SH-SY5Y (cell line): ENCODE measurements around the gene SMC6.

Experiments
- GATA2 ChIP-seq: IDR thresholded peaks from 2 replicates; pipeline ENCODE4 v1.6.1; 2011; ENCODE audit warnings: mild to moderate bottlenecking, low read depth, low read length
- GATA3 ChIP-seq: IDR thresholded peaks from 2 replicates; pipeline ENCODE4 v1.6.1; 2011; ENCODE audit warnings: low read depth, mild to moderate bottlenecking, low read length, moderate library complexity

Gene SMC6

GRCh38 chr2:17717666-17718065 is 35.9 kb downstream of the SMC6 start:
- no peak for TF ChIP-seq GATA3
- TF ChIP-seq GATA2 = no peak

GRCh38 chr2:17713291-17713690 is 40.3 kb downstream of the SMC6 start:
- TF ChIP-seq GATA2 = no peak
- no peak for TF ChIP-seq GATA3

- TF ChIP-seq GATA2 (no peak), GATA3 (no peak)
Observed at GRCh38 chr2:17710547-17711248, 42.9 kb downstream of the SMC6 start.

- no peak for TF ChIP-seq GATA3
- no peak for TF ChIP-seq GATA2
Observed at GRCh38 chr2:17709897-17710296, 43.7 kb downstream of the SMC6 start.

GRCh38 chr2:17708501-17708900 is 45.1 kb downstream of the SMC6 start:
- no peak for TF ChIP-seq GATA3
- no peak for TF ChIP-seq GATA2

DNA sequence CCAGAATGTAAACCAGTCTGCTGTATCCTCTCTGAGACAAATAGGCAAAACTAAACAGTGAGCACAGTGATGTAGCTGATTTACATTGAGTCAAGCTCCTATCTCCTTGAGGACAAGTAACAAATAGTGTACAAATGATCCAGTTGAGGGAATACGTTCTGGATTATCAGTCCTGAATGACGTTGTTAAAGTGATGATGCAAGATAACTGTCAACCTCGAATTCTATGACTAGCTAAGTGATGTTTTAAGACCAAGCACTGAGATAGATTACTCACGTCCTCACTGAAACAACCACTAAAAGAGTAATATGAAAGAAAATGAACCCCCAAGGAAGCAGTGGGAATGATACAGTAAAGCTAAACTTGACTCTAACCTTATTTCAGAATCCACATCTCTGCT is 46.8 kb downstream of the SMC6 start:
- TF ChIP-seq GATA3 = no peak
- TF ChIP-seq GATA2 = no peak

- TF ChIP-seq GATA2 = no peak
- no peak for TF ChIP-seq GATA3
Observed at GRCh38 chr2:17690776-17691175, 62.8 kb downstream of the SMC6 start.

DNA sequence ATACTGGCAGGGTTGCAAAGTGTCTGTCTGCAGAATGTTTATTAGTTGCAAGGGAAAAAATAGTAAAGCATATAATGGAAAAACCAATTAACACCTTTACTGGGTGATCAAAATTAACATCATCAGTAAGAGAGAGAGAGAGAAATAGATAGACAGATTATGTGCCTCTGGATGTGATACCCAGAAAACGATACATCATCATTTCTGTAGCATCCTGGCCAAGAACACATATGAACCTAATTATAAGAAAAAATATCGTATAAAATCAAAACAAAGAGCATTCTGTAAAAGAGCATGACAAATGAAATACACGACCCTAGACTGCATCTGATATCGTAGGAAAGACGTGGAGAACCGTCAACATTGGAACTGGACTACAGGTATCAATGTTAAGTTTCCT is 64.6 kb downstream of the SMC6 start:
- TF ChIP-seq GATA3 (no peak), GATA2 (no peak)

GRCh38 chr2:17688600-17688999 is 65.0 kb downstream of the SMC6 start:
- no peak for TF ChIP-seq GATA3
- TF ChIP-seq GATA2 = no peak

GRCh38 chr2:17683981-17684380 is 69.6 kb downstream of the SMC6 start:
- TF ChIP-seq GATA2 (peak; percentile 80), GATA3 (peak; percentile 54; the same call in 1 of the 2 replicates)

GRCh38 chr2:17682098-17682857 is 71.3 kb downstream of the SMC6 start:
- TF ChIP-seq GATA2 (no peak), GATA3 (no peak)

- TF ChIP-seq GATA3 = no peak
- no peak for TF ChIP-seq GATA2
Observed at GRCh38 chr2:17680119-17680518, 73.5 kb downstream of the SMC6 start.

DNA sequence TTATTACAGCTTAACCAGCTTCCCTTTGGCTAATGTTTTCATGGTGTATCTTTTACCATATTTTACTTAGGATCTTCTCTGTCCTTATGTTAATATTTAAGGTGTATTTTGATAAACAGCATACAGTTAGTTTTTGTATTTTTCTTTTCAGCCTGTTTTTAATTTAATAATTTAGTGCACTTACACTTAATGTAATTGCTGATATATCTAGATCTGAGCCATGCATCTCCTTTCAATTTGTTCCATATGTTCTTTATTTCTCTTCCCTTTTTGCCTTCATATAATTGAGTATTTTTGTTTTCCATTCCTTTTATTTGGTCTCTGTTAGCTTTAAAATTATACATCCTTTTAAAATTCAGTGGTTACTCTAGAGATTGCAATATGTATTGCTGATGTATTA is 78.8 kb downstream of the SMC6 start:
- no peak for TF ChIP-seq GATA2
- TF ChIP-seq GATA3 = peak; percentile 71

DNA sequence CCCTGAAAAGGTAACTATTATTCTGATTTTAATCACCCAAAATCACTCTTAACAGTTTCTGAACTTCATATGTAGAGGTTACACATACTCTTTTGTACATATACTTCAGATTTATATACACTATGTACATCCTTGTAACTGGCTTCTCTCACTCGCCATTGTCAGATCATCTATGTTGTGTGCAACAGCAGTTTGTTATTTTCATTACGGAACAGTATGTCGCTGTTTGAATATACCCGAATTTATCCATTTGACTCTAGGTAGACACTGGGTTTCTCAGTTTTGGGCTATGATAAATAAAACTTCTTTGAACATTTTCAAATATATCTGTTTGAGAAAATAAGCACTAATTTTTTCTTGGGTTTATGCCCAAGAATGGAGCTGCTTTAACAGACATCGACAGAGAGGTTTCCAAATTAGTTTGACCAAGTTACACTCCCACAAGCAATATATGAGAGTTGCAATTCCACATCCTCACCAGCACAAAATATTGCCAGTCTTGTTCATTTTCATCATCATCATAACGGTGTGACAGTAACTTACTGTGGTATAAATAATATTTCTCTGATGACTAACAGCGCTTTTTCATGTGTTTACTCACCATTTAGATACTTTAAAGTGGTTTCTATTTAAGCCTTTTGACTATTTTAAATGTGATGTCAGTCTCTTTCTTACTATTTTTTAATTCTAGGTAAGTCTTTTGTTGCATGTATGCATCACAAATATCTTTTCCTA is 80.9 kb downstream of the SMC6 start:
- TF ChIP-seq GATA3 = no peak
- TF ChIP-seq GATA2 = no peak
